SK-N-MC (cell line): Measurements from ENCODE around the gene NAGPA.

Source experiments
- FOXP2 ChIP-seq: optimal IDR thresholded peaks from 2 replicates; pipeline ENCODE3; 2011; ENCODE audit warnings: mild to moderate bottlenecking, moderate library complexity; ENCODE audit not compliant: insufficient read depth; ENCODE audit errors: extremely low read length, control extremely low read depth
- POLR2AphosphoS5 ChIP-seq: IDR thresholded peaks from 2 replicates; pipeline ENCODE4 v1.6.1; 2012; ENCODE audit warnings: mild to moderate bottlenecking, low read depth, low read length, borderline replicate concordance

DNA sequence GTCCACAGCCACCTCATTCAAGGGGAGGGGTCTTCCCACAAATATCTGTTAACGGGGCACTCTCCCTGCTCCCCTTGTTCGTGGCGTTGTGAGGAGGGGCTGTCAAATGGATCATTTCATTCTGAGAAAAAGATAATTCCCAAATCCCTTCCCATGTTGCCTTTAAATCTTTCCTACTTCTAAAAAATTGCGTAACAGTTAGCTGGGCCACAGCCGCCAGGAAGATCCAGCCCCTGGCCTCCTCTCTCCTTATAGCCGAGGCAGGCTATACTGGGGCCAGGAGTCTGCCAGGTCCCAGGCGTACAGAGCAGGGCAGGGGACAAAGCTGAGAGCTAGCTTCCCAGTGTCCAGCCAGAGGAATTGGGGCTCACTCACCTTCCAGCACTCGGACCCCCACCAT, 31.6 kb upstream of the NAGPA start:
- TF ChIP-seq POLR2AphosphoS5 = no peak
- no peak for TF ChIP-seq FOXP2
